Measurements from ENCODE around the gene VASH1. TPM values are rescaled to one million over a fixed set of nuclear protein-coding genes. Genes with fewer than 3 reads are reported as not detected.

Gene VASH1
- total RNA-seq, 1 donor from 2014 or later, result 19.5 TPM

GRCh38 chr14:76752744-76753143 is 8.5 kb upstream of the VASH1 start:
- Mint-ChIP-seq H3K4me3 (ENCODE audit: unreplicated experiment) (no peak overlapping the region), H3K36me3 (ENCODE audit: unreplicated experiment) (no peaks in the 10 kb centered on the region), H3K9me3 (ENCODE audit: unreplicated experiment) (no peaks in the 10 kb centered on the region), H3K4me1 (ENCODE audit: unreplicated experiment) (no peaks in the 10 kb centered on the region), H3K27ac (ENCODE audit: unreplicated experiment) (no peak overlapping the region), H3K27me3 (ENCODE audit: unreplicated experiment) (peaks cover 4% of the 10 kb centered on the region)
- no peak for TF ChIP-seq CTCF (IDR thresholded peaks at IDR 0.05)
- DNase-seq (ENCODE audit: extremely low spot score, unreplicated experiment), result peak; percentile 64

DNA sequence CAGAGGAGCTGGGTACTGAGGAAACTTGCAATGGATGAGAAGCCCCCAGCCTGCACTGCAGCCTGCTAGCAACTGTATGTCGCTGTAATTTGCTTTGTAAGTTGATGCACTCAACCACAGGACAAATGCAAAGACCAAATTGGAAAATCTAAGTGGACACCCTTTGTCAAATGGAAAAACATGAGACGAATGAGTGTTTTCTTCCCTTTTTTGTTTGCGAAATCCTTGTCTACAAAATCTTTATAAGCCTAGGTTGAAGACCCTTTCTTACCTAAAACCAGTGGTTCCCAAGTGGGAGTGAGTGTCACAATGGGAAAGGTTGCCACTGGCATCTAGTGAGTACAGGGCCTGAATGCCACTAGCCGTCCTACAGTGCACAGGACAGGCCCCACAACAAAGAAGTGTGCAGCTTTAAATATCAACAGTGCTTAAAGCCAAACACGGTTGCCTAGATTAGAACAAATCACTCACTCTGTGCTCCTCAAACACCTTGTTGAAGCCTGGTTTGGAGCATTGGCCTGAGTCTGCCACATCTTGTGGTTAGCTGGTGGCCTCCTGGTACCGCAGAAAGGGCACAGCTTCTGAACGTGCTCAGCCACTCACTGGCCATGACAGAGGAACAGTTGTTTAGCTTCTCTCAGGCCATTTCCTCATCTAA is 7.6 kb upstream of the VASH1 start:
- H3K4me1 Mint-ChIP-seq (ENCODE audit: unreplicated experiment), result no peaks in the 10 kb centered on the region
- no peak overlapping the region for H3K27ac Mint-ChIP-seq (ENCODE audit: unreplicated experiment)
- peaks cover 7% of the 10 kb centered on the region for H3K27me3 Mint-ChIP-seq (ENCODE audit: unreplicated experiment)
- no peaks in the 10 kb centered on the region for H3K36me3 Mint-ChIP-seq (ENCODE audit: unreplicated experiment)
- DNase-seq (ENCODE audit: extremely low spot score, unreplicated experiment), result no peak
- no peaks in the 10 kb centered on the region for H3K9me3 Mint-ChIP-seq (ENCODE audit: unreplicated experiment)
- no peak overlapping the region for H3K4me3 Mint-ChIP-seq (ENCODE audit: unreplicated experiment)
- TF ChIP-seq CTCF (IDR thresholded peaks at IDR 0.05), result no peak

DNA sequence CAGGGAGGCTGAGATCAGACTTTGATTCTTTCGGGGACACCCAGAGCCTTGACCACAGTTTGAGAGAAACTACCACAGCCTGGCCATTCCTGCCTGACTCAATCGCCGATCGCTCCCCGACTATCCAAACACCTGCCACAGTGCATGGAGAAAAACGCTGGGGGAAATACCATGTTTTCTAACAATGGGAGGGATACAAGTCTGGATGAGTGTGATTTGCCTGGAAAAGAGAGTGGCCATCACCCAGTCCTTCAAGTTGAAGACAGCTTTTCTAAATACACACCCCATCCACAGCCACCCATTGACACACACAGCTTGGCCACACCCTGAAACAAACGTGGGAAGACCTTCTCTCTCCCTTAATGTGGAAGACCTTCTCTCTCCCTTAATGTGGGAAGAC is 6.7 kb upstream of the VASH1 start:
- Mint-ChIP-seq H3K27me3 (ENCODE audit: unreplicated experiment) (peaks cover 7% of the 10 kb centered on the region), H3K9me3 (ENCODE audit: unreplicated experiment) (no peaks in the 10 kb centered on the region), H3K27ac (ENCODE audit: unreplicated experiment) (no peak overlapping the region), H3K36me3 (ENCODE audit: unreplicated experiment) (no peaks in the 10 kb centered on the region), H3K4me3 (ENCODE audit: unreplicated experiment) (no peak overlapping the region), H3K4me1 (ENCODE audit: unreplicated experiment) (no peaks in the 10 kb centered on the region)
- TF ChIP-seq CTCF (IDR thresholded peaks at IDR 0.05), result no peak
- DNase-seq (ENCODE audit: extremely low spot score, unreplicated experiment), result peak; percentile 53

DNA sequence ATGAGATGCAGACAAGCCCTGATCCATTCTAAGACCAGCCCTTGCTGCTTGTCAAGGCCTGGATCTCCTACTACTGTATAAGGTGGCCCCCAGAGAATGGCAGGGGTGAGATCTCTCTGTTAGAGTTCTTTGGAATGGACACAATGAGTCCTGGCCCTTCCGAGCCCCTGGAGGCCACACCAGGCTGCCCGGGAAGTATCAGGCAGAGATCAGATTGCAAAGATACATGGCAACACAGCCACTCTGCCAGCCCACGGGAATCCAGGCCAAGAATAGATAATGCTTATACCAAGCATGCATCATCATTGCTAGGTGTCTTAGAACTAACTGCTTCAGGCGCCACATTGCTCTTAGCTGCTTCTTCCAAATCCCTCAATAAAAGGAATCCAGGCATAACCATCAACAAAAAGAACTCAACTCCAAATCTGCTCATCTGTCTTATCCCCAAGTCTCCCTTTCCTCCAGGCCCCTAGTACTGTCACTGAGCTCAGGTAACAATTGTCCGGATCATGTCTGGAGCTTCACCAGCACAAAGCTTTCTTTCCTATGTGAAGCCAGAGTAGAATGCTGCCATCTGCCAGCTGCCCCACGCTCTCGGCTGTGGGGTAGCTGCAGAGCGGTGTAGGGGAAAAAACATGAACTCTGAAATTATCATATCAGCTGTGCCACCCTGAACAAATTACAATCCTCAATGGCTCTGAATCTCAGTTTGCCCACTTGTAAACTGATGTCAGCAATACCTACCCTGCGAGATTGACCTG is 5.5 kb upstream of the VASH1 start:
- no peak for TF ChIP-seq CTCF (IDR thresholded peaks at IDR 0.05)
- no peak overlapping the region for H3K4me3 Mint-ChIP-seq (ENCODE audit: unreplicated experiment)
- no peaks in the 10 kb centered on the region for H3K36me3 Mint-ChIP-seq (ENCODE audit: unreplicated experiment)
- no peak overlapping the region for H3K27ac Mint-ChIP-seq (ENCODE audit: unreplicated experiment)
- peak; percentile 40 for DNase-seq (ENCODE audit: extremely low spot score, unreplicated experiment)
- peaks cover 3% of the 10 kb centered on the region for H3K4me1 Mint-ChIP-seq (ENCODE audit: unreplicated experiment)
- H3K9me3 Mint-ChIP-seq (ENCODE audit: unreplicated experiment), result no peaks in the 10 kb centered on the region
- H3K27me3 Mint-ChIP-seq (ENCODE audit: unreplicated experiment), result peaks cover 7% of the 10 kb centered on the region

- no peak for TF ChIP-seq CTCF (IDR thresholded peaks at IDR 0.05)
- H3K36me3 Mint-ChIP-seq (ENCODE audit: unreplicated experiment), result no peaks in the 10 kb centered on the region
- DNase-seq (ENCODE audit: extremely low spot score, unreplicated experiment), result no peak
- H3K27me3 Mint-ChIP-seq (ENCODE audit: unreplicated experiment), result peaks cover 7% of the 10 kb centered on the region
- no peak overlapping the region for H3K27ac Mint-ChIP-seq (ENCODE audit: unreplicated experiment)
- no peaks in the 10 kb centered on the region for H3K9me3 Mint-ChIP-seq (ENCODE audit: unreplicated experiment)
- peaks cover 5% of the 10 kb centered on the region for H3K4me1 Mint-ChIP-seq (ENCODE audit: unreplicated experiment)
- no peak overlapping the region for H3K4me3 Mint-ChIP-seq (ENCODE audit: unreplicated experiment)
These were observed 4.9 kb upstream of the VASH1 start for GRCh38 chr14:76756371-76756750.
